Hair follicle dermal papilla cell (primary cell): ENCODE data around the gene APLF. TPM values are rescaled to one million over a fixed set of nuclear protein-coding genes. Genes with fewer than 3 reads are reported as not detected.

Experiments used
- total RNA-seq: library from RNA; depleted of rRNA; stranded (reverse); fragments of >200 nt; gene quantifications from 2 replicates; pipeline ENCODE4 v1.2.3, GENCODE V29; 2012

Gene APLF
- total RNA-seq, result 8.5 and 10.5 TPM in 2 replicates

GRCh38 chr2:68467077-68467960 is at the start of gene APLF, which contains the start of gene FBXO48:
TSS of gene APLF (plus strand) at chr2:68467585. CDS start at chr2:68467732, 147 bp downstream.
TSS of gene FBXO48 (minus strand) at chr2:68467294. CDS start at chr2:68465145, 2,149 bp downstream.

Other genes starting within 250 kb of the APLF start
- gene PPP3R1, start 215.1 kb upstream of the APLF start, total RNA-seq, result 23.4 and 26.1 TPM in 2 replicates
- 27.4 and 28.9 TPM in 2 replicates for gene CNRIP1, start 147.6 kb upstream of the APLF start, total RNA-seq
- not detected in 2 replicates for gene PLEK, start 102.3 kb upstream of the APLF start, total RNA-seq
- gene FBXO48, start 291 bp upstream of the APLF start, total RNA-seq, result 0.16 and 0.49 TPM in 2 replicates
- gene PROKR1, start 176.0 kb downstream of the APLF start, total RNA-seq, result not detected in 2 replicates